ENCODE measurements around the gene ABTB1. TPM values are rescaled to one million over a fixed set of nuclear protein-coding genes. Genes with fewer than 3 reads are reported as not detected.

Gene ABTB1
- total RNA-seq, 1 donor from 2014 or later = 61.7 TPM

GRCh38 chr3:127629467-127630403, 43.0 kb upstream of the ABTB1 start:
- Histone ChIP-seq H3K27ac (no peak overlapping the region), H3K9me3 (no peaks in the 10 kb centered on the region), H3K4me1 (peaks cover 8 to 10% of the 10 kb centered on the region in 2 donors), H3K36me3 (no peaks in the 10 kb centered on the region), H3K27me3 (no peaks in the 10 kb centered on the region), H3K4me3 (peak overlapping the region; percentile 64 to 67)
- DNase-seq (ENCODE audit: low spot score in 2 of 2) = no peak
- TF ChIP-seq CTCF (IDR thresholded peaks at IDR 0.05) = no peak
- intact Hi-C loops (cut with DNase I) = loop anchor here (2.0 kb wide), 1 partner anchor 39 kb away; the partner anchor contains the start of gene TPRA1

- Histone ChIP-seq H3K27me3 (no peaks in the 10 kb centered on the region), H3K27ac (no peak overlapping the region), H3K36me3 (no peaks in the 10 kb centered on the region), H3K9me3 (no peaks in the 10 kb centered on the region), H3K4me1 (peaks cover 8 to 10% of the 10 kb centered on the region in 2 donors), H3K4me3 (no peak overlapping the region)
- no peak for TF ChIP-seq CTCF (IDR thresholded peaks at IDR 0.05)
- intact Hi-C loops (cut with DNase I) = no loop called here
- DNase-seq (ENCODE audit: low spot score in 2 of 2) = no peak
Measured at GRCh38 chr3:127630811-127631714, 41.7 kb upstream of the ABTB1 start.

- TF ChIP-seq CTCF (IDR thresholded peaks at IDR 0.05) = no peak
- Histone ChIP-seq H3K27ac (no peak overlapping the region), H3K4me1 (peaks cover 8 to 10% of the 10 kb centered on the region in 2 donors), H3K4me3 (no peak overlapping the region), H3K36me3 (no peaks in the 10 kb centered on the region), H3K9me3 (no peaks in the 10 kb centered on the region), H3K27me3 (no peaks in the 10 kb centered on the region)
- intact Hi-C loops (cut with DNase I) = no loop called here
- no peak for DNase-seq (ENCODE audit: low spot score in 2 of 2)
Measured at GRCh38 chr3:127632035-127632820, 40.5 kb upstream of the ABTB1 start.

- H3K36me3 ChIP-seq = no peaks in the 10 kb centered on the region
- H3K9me3 ChIP-seq = no peaks in the 10 kb centered on the region
- H3K4me3 ChIP-seq = no peak overlapping the region
- no peak for TF ChIP-seq CTCF (IDR thresholded peaks at IDR 0.05)
- no peaks in the 10 kb centered on the region for H3K27me3 ChIP-seq
- intact Hi-C loops (cut with DNase I) = no loop called here
- H3K4me1 ChIP-seq = peaks cover 4 to 6% of the 10 kb centered on the region in 2 donors
- no peak for DNase-seq (ENCODE audit: low spot score in 2 of 2)
- no peak overlapping the region for H3K27ac ChIP-seq
Measured at GRCh38 chr3:127634653-127635052, 38.1 kb upstream of the ABTB1 start.

- TF ChIP-seq CTCF (IDR thresholded peaks at IDR 0.05) = no peak
- H3K36me3 ChIP-seq = no peaks in the 10 kb centered on the region
- H3K27ac ChIP-seq = no peak overlapping the region
- intact Hi-C loops (cut with DNase I) = no loop called here
- H3K4me1 ChIP-seq = no peaks in the 10 kb centered on the region
- no peak overlapping the region for H3K4me3 ChIP-seq
- no peak for DNase-seq (ENCODE audit: low spot score in 2 of 2)
- no peaks in the 10 kb centered on the region for H3K9me3 ChIP-seq
- no peaks in the 10 kb centered on the region for H3K27me3 ChIP-seq
Measured at GRCh38 chr3:127637546-127637945, 35.2 kb upstream of the ABTB1 start.
